MCF 10A (cell line): ENCODE data around the gene TEX51. TPM values are rescaled to one million over a fixed set of nuclear protein-coding genes. Genes with fewer than 3 reads are reported as not detected.

Experiments
- BruUV-seq: library from RNA; stranded (reverse); fragments of 400-500 nt; replicated peaks from 2 replicates; lab custom pipeline; 2021; lab: Mats Ljungman, UMichigan
- CTCF ChIA-PET: fragments of 300-600 bp; sonication (Branson Sonifier 250); formaldehyde crosslinking; extraction: SDS; loops from one replicate; lab custom pipeline; 2021; ENCODE audit warnings: antibody characterized with exemption, inconsistent platforms; lab: Yijun Ruan, JAX
- POLR2A ChIA-PET: fragments of 300-600, 350-650 bp; sonication (Branson Sonifier 250); formaldehyde crosslinking; extraction: SDS; loops from one replicate; lab custom pipeline; 2020; ENCODE audit warnings: antibody characterized with exemption, inconsistent platforms; lab: Yijun Ruan, JAX
- DNase-seq: peaks from one replicate; pipeline ENCODE4 v3.0.0-alpha.2; 2018; ENCODE audit not compliant: unreplicated experiment
- H3K27ac Mint-ChIP-seq: one replicate; pipeline ENCODE4 v1.8.0; 2022; ENCODE audit warnings: mild to moderate bottlenecking, low read depth, mixed read lengths; ENCODE audit not compliant: unreplicated experiment
- H3K27me3 Mint-ChIP-seq: one replicate; pipeline ENCODE4 v1.8.0; 2022; ENCODE audit warnings: mixed read lengths; ENCODE audit not compliant: insufficient read depth, unreplicated experiment
- H3K36me3 Mint-ChIP-seq: one replicate; pipeline ENCODE4 v1.8.0; 2022; ENCODE audit warnings: mild to moderate bottlenecking, moderate library complexity, mixed read lengths; ENCODE audit not compliant: insufficient read depth, unreplicated experiment
- H3K4me1 Mint-ChIP-seq: one replicate; pipeline ENCODE4 v1.8.0; 2022; ENCODE audit warnings: mixed read lengths; ENCODE audit not compliant: insufficient read depth, unreplicated experiment
- H3K4me3 Mint-ChIP-seq: one replicate; pipeline ENCODE4 v1.8.0; 2022; ENCODE audit warnings: mild to moderate bottlenecking, moderate library complexity, mixed read lengths; ENCODE audit not compliant: unreplicated experiment
- H3K9me3 Mint-ChIP-seq: one replicate; pipeline ENCODE4 v1.8.0; 2022; ENCODE audit warnings: mixed read lengths; ENCODE audit not compliant: unreplicated experiment
- CTCF ChIP-seq: fragments of 200-600 bp; IDR thresholded peaks from one replicate; pipeline ENCODE4 v1.8.0; 2022; ENCODE audit warnings: antibody characterized with exemption, mild to moderate bottlenecking; ENCODE audit not compliant: unreplicated experiment
- intact Hi-C: fragments of 100-400 bp; cut with micrococcal nuclease; formaldehyde crosslinking; loops from 2 replicates; pipeline ENCODE4 v1.14.1; 2022
- total RNA-seq: library from RNA; stranded (reverse); gene quantifications from 2 replicates; pipeline ENCODE4 v1.2.3, GENCODE V29; 2022

Gene TEX51
- total RNA-seq, 1 experiment from 2014 or later: not detected

GRCh38 chr2:126913881-126914615 lies 15.4 kb downstream of the TEX51 start:
- Mint-ChIP-seq H3K27ac (no peak overlapping the region), H3K36me3 (no peaks in the 10 kb centered on the region), H3K9me3 (no peaks in the 10 kb centered on the region), H3K27me3 (no peaks in the 10 kb centered on the region), H3K4me1 (no peaks in the 10 kb centered on the region), H3K4me3 (no peak overlapping the region)
- CTCF ChIA-PET: interaction anchor here (0.6 to 0.9 kb wide), 2 partner anchors 58 to 137 kb away, joined by 4 to 5 read pairs; no protein-coding TSS in a partner anchor
- intact Hi-C loops: no loop called here
- POLR2A ChIA-PET: interaction anchor here (1.0 kb wide), 1 partner anchor 100 kb away, joined by 4 read pairs; no protein-coding TSS in a partner anchor
- TF ChIP-seq CTCF: no peak
- no TSS peak for BruUV-seq
- no peak for DNase-seq

- intact Hi-C loops: no loop called here
- no peak for TF ChIP-seq CTCF
- POLR2A ChIA-PET: no interaction called here
- CTCF ChIA-PET: interaction anchor here (0.6 to 0.9 kb wide), 3 partner anchors 13 to 138 kb away, joined by 3 to 5 read pairs (median 4); no protein-coding TSS in a partner anchor
- no TSS peak for BruUV-seq
- Mint-ChIP-seq H3K4me1 (no peaks in the 10 kb centered on the region), H3K27ac (no peak overlapping the region), H3K27me3 (no peaks in the 10 kb centered on the region), H3K4me3 (no peak overlapping the region), H3K9me3 (no peaks in the 10 kb centered on the region), H3K36me3 (no peaks in the 10 kb centered on the region)
- no peak for DNase-seq
These were observed 16.3 kb downstream of the TEX51 start for GRCh38 chr2:126914811-126915500.

DNA sequence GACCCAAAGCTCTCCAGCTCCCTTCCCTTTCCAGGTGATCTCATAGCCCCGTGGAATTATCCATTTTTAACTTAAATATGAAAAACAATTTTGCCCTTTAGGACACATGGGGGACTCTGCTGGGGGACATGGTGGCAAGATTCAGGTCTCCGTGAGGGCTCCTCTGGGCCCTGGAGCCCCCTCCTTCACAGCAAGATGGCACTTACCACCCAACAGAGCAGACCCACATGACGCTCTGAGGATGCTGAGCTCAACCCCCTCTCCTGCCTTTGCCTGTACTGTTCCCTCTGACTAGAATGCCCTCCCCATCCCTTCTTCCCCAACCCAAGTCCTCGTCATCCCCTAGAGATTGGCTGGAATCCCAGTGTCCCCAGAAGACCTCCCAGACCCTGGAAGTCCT lies 17.2 kb downstream of the TEX51 start:
- Mint-ChIP-seq H3K4me1 (no peaks in the 10 kb centered on the region), H3K27me3 (no peaks in the 10 kb centered on the region), H3K36me3 (no peaks in the 10 kb centered on the region), H3K9me3 (no peaks in the 10 kb centered on the region), H3K4me3 (no peak overlapping the region), H3K27ac (no peak overlapping the region)
- no TSS peak for BruUV-seq
- intact Hi-C loops: no loop called here
- no peak for DNase-seq
- TF ChIP-seq CTCF: no peak
- POLR2A ChIA-PET: no interaction called here
- CTCF ChIA-PET: no interaction called here

- Mint-ChIP-seq H3K36me3 (no peaks in the 10 kb centered on the region), H3K9me3 (no peaks in the 10 kb centered on the region), H3K4me3 (no peak overlapping the region), H3K4me1 (no peaks in the 10 kb centered on the region), H3K27ac (no peak overlapping the region), H3K27me3 (no peaks in the 10 kb centered on the region)
- TF ChIP-seq CTCF: no peak
- intact Hi-C loops: no loop called here
- CTCF ChIA-PET: no interaction called here
- POLR2A ChIA-PET: no interaction called here
- no TSS peak for BruUV-seq
- DNase-seq: no peak
These were observed 18.1 kb downstream of the TEX51 start for GRCh38 chr2:126916744-126917143.
